Measurements from ENCODE around the gene HECA.

Gene HECA

GRCh38 chr6:139166956-139167313 lies 32.1 kb downstream of the HECA start:
- Histone ChIP-seq H3K9me3 (no peaks in the 10 kb centered on the region), H3K36me3 (peaks cover 80% of the 10 kb centered on the region)
- no peak for TF ChIP-seq Cebpa-rat (IDR thresholded peaks at IDR 0.05)

GRCh38 chr6:139172151-139172550 lies 37.3 kb downstream of the HECA start:
- TF ChIP-seq Cebpa-rat (IDR thresholded peaks at IDR 0.05): no peak
- no peak overlapping the region for H3K4me3 ChIP-seq
- no peak overlapping the region for H3K9ac ChIP-seq

More at GRCh38 chr6:139166956-139167313, 32.1 kb downstream of the HECA start:
- no peak overlapping the region for H3K27ac ChIP-seq
- H3K4me2 ChIP-seq: no peak overlapping the region
- H4K20me1 ChIP-seq: peaks cover 89% of the 10 kb centered on the region
- no peak overlapping the region for H3K4me3 ChIP-seq
- H3K27me3 ChIP-seq: no peaks in the 10 kb centered on the region
- no peak overlapping the region for H3K9ac ChIP-seq
- H3K4me1 ChIP-seq: peaks cover 13% of the 10 kb centered on the region

GRCh38 chr6:139172567-139172966 lies 37.7 kb downstream of the HECA start:
- Histone ChIP-seq H3K9me3 (no peaks in the 10 kb centered on the region; the same call in 1 of the 2 replicates), H3K9ac (no peak overlapping the region), H3K4me3 (no peak overlapping the region), H3K27ac (no peak overlapping the region), H3K4me1 (peaks cover 49% of the 10 kb centered on the region), H3K36me3 (peaks cover 80% of the 10 kb centered on the region), H4K20me1 (peaks cover 74% of the 10 kb centered on the region), H3K4me2 (no peak overlapping the region), H3K27me3 (no peaks in the 10 kb centered on the region)
- TF ChIP-seq Cebpa-rat (IDR thresholded peaks at IDR 0.05): no peak

More at GRCh38 chr6:139172151-139172550, 37.3 kb downstream of the HECA start:
- no peaks in the 10 kb centered on the region; the same call in 1 of the 2 replicates for H3K9me3 ChIP-seq
- H3K27ac ChIP-seq: no peak overlapping the region
- peaks cover 80% of the 10 kb centered on the region for H3K36me3 ChIP-seq
- H3K4me1 ChIP-seq: peaks cover 45% of the 10 kb centered on the region
- no peak overlapping the region for H3K4me2 ChIP-seq
- no peaks in the 10 kb centered on the region for H3K27me3 ChIP-seq
- H4K20me1 ChIP-seq: peaks cover 78% of the 10 kb centered on the region

- H3K9ac ChIP-seq: no peak overlapping the region
- no peaks in the 10 kb centered on the region for H3K27me3 ChIP-seq
- no peaks in the 10 kb centered on the region; the same call in 1 of the 2 replicates for H3K9me3 ChIP-seq
- H3K4me1 ChIP-seq: peaks cover 54% of the 10 kb centered on the region
- TF ChIP-seq Cebpa-rat (IDR thresholded peaks at IDR 0.05): no peak
- peaks cover 81% of the 10 kb centered on the region for H3K36me3 ChIP-seq
- H3K4me2 ChIP-seq: peak overlapping the region; percentile 33; the same call in 1 of the 2 replicates
- no peak overlapping the region for H3K4me3 ChIP-seq
- H3K27ac ChIP-seq: no peak overlapping the region
- peaks cover 68% of the 10 kb centered on the region for H4K20me1 ChIP-seq
Observed at GRCh38 chr6:139173172-139173571, 38.3 kb downstream of the HECA start.

GRCh38 chr6:139173822-139174221 lies 38.9 kb downstream of the HECA start:
- Histone ChIP-seq H3K36me3 (peaks cover 81% of the 10 kb centered on the region), H3K9me3 (no peaks in the 10 kb centered on the region; the same call in 1 of the 2 replicates), H3K9ac (no peak overlapping the region), H3K4me2 (peak overlapping the region; percentile 33; the same call in 1 of the 2 replicates), H3K4me1 (peaks cover 60% of the 10 kb centered on the region), H3K4me3 (no peak overlapping the region), H4K20me1 (peaks cover 61% of the 10 kb centered on the region), H3K27me3 (no peaks in the 10 kb centered on the region), H3K27ac (no peak overlapping the region)
- no peak for TF ChIP-seq Cebpa-rat (IDR thresholded peaks at IDR 0.05)

GRCh38 chr6:139174961-139175360 lies 40.1 kb downstream of the HECA start:
- no peaks in the 10 kb centered on the region; the same call in 1 of the 2 replicates for H3K9me3 ChIP-seq
- H3K27ac ChIP-seq: no peak overlapping the region; the same call in 1 of the 2 replicates
- H3K4me3 ChIP-seq: no peak overlapping the region
- no peak overlapping the region for H3K9ac ChIP-seq
- no peak for TF ChIP-seq Cebpa-rat (IDR thresholded peaks at IDR 0.05)
- H3K27me3 ChIP-seq: no peaks in the 10 kb centered on the region
- peaks cover 54% of the 10 kb centered on the region for H4K20me1 ChIP-seq
- H3K4me2 ChIP-seq: peak overlapping the region; percentile 45
- peaks cover 82% of the 10 kb centered on the region for H3K36me3 ChIP-seq
- H3K4me1 ChIP-seq: peaks cover 60% of the 10 kb centered on the region

GRCh38 chr6:139175389-139175948 lies 40.6 kb downstream of the HECA start:
- Histone ChIP-seq H4K20me1 (peaks cover 54% of the 10 kb centered on the region), H3K27ac (no peak overlapping the region; the same call in 1 of the 2 replicates), H3K27me3 (no peaks in the 10 kb centered on the region), H3K4me3 (no peak overlapping the region), H3K9ac (no peak overlapping the region), H3K9me3 (no peaks in the 10 kb centered on the region; the same call in 1 of the 2 replicates), H3K36me3 (peaks cover 82% of the 10 kb centered on the region), H3K4me1 (peaks cover 60% of the 10 kb centered on the region), H3K4me2 (peak overlapping the region; percentile 45)
- no peak for TF ChIP-seq Cebpa-rat (IDR thresholded peaks at IDR 0.05)

GRCh38 chr6:139181236-139181635 lies 46.4 kb downstream of the HECA start:
- Histone ChIP-seq H3K9ac (no peak overlapping the region), H3K9me3 (no peaks in the 10 kb centered on the region), H3K27me3 (no peaks in the 10 kb centered on the region), H3K4me3 (no peak overlapping the region), H3K4me1 (peaks cover 24% of the 10 kb centered on the region), H4K20me1 (no peaks in the 10 kb centered on the region), H3K27ac (no peak overlapping the region), H3K4me2 (no peak overlapping the region), H3K36me3 (peaks cover 50% of the 10 kb centered on the region)
- TF ChIP-seq Cebpa-rat (IDR thresholded peaks at IDR 0.05): no peak

GRCh38 chr6:139184047-139184446 lies 49.2 kb downstream of the HECA start:
- Histone ChIP-seq H3K4me1 (no peaks in the 10 kb centered on the region), H3K27ac (no peak overlapping the region), H3K4me2 (no peak overlapping the region), H4K20me1 (no peaks in the 10 kb centered on the region), H3K36me3 (peaks cover 22% of the 10 kb centered on the region), H3K27me3 (no peaks in the 10 kb centered on the region), H3K9me3 (no peaks in the 10 kb centered on the region), H3K4me3 (no peak overlapping the region), H3K9ac (no peak overlapping the region)
- TF ChIP-seq Cebpa-rat (IDR thresholded peaks at IDR 0.05): no peak

- Histone ChIP-seq H3K36me3 (peaks cover 18% of the 10 kb centered on the region), H3K9ac (no peak overlapping the region), H3K9me3 (no peaks in the 10 kb centered on the region), H3K27me3 (no peaks in the 10 kb centered on the region), H3K4me1 (no peaks in the 10 kb centered on the region), H3K4me3 (no peak overlapping the region), H4K20me1 (no peaks in the 10 kb centered on the region), H3K4me2 (no peak overlapping the region), H3K27ac (no peak overlapping the region)
- no peak for TF ChIP-seq Cebpa-rat (IDR thresholded peaks at IDR 0.05)
Observed at GRCh38 chr6:139184459-139184858, 49.6 kb downstream of the HECA start.

Data from BLaER1 (cell line).